Measurements from ENCODE around the gene SPON1.
"Not testable (repeated sequence)": the region's sequence is repeated elsewhere in the genome, so short reads cannot be mapped to it uniquely, and the experiment has no call there.

SPON1 gene

DNA sequence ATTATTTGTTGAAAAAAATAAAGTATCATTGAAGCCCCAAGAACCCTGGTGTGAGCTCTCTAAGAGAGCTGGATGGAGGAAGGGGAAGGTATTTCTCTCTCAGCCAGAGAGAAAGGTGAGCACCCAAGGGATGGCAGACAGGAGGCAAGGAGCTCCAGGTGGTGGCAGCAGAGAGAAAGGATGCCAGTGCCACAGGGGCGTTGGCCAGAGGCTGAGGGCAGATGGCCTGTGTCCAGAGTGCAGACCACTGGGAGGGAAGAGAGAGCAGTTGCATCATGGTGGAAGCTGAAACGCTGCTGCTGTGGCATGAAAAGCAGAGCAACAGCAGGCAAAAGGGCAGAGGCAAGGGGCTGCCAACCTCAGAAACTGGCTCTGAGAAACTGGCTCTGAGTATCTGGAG lies 8.5 kb downstream of the SPON1 start:
- no peak for TF ChIP-seq JUND (IDR thresholded peaks at IDR 0.05; ENCODE audit: low read depth)
- DNase-seq (ENCODE audit: low read depth in 1 of 2, low spot score in 1 of 2) = peak in 1 of 2 experiments; percentile 39
- in situ Hi-C loops (cut with HindIII; ENCODE audit: low pct_unique_long_range_greater_than_20kb, low sequenced_read_pairs) = no loop called here

DNA sequence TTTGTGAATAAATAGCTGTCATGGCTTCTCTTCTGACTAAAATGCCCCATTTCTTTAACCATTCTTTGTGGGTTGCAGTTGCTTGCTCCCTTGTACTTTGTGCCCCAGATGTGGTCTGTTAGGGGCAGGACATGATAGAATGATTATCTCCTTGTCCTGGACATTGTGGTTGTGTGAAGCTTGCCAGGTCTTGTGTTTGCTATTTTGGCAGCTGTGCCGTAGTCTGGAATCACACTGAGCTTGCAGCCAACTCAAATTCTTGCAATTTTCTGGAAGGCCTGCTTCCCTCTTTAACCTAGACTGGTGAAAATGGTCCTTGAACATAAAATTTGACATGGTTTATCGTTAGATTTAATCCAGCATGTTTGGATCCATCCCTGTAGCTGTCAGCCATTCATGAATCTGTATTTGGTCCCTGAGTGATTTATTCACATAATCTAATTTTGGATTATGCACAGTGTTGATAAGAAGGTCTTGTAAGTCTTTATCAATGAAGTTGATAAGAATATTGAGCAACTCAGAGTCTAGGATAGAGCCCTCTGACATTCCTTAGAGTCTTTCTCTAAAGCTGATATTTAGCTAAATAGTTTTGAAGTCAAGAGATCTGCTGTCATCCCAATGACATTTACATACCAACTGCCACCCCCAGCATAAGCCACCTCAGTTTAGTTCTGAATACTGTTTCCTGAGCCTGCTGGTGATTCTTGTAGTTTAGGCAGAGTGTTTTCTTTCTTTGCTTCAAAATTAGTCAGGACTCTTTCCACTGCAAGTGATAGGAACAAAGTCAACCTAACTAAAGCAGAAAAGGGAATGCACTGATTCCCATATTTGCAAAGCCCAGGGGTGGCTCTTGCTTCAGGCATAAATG lies 9.8 kb downstream of the SPON1 start:
- in situ Hi-C loops (cut with HindIII; ENCODE audit: low pct_unique_long_range_greater_than_20kb, low sequenced_read_pairs) = no loop called here
- DNase-seq (ENCODE audit: low read depth in 1 of 2, low spot score in 1 of 2) = no peak
- no peak for TF ChIP-seq JUND (IDR thresholded peaks at IDR 0.05; ENCODE audit: low read depth)

DNA sequence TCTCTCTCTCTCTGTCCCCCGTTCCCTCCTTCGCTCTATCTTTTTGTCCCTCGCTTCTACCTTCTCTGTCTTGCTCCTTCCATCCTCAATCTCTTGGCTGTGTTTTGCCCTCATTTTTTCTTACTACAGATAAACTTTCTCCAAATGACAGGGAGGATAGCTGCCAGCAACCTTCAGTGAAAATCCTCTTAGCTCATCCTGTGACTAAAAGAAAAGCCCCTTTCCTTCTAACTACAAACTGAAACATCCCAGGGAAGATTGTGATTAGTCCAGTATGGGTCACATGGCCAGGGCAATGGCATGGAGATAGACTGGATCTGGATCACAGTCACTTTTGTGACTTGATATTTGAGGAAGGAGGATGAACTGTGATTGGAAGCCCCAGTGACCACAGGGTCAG lies 10.4 kb downstream of the SPON1 start:
- no peak for TF ChIP-seq JUND (IDR thresholded peaks at IDR 0.05; ENCODE audit: low read depth)
- in situ Hi-C loops (cut with HindIII; ENCODE audit: low pct_unique_long_range_greater_than_20kb, low sequenced_read_pairs) = no loop called here

GRCh38 chr11:13974631-13975030 lies 12.1 kb downstream of the SPON1 start:
- DNase-seq (ENCODE audit: low read depth in 1 of 2, low spot score in 1 of 2) = no peak

More for the DNA sequence above, 10.4 kb downstream of the SPON1 start:
- no peak for DNase-seq (ENCODE audit: low read depth in 1 of 2, low spot score in 1 of 2)

GRCh38 chr11:13983081-13983751 lies 20.7 kb downstream of the SPON1 start:
- in situ Hi-C loops (cut with HindIII; ENCODE audit: low pct_unique_long_range_greater_than_20kb, low sequenced_read_pairs) = no loop called here
- no peak for TF ChIP-seq JUND (IDR thresholded peaks at IDR 0.05; ENCODE audit: low read depth)
- no peak for DNase-seq (ENCODE audit: low read depth in 1 of 2, low spot score in 1 of 2)

More at GRCh38 chr11:13974631-13975030, 12.1 kb downstream of the SPON1 start:
- no peak for TF ChIP-seq JUND (IDR thresholded peaks at IDR 0.05; ENCODE audit: low read depth)
- in situ Hi-C loops (cut with HindIII; ENCODE audit: low pct_unique_long_range_greater_than_20kb, low sequenced_read_pairs) = no loop called here

- in situ Hi-C loops (cut with HindIII; ENCODE audit: low pct_unique_long_range_greater_than_20kb, low sequenced_read_pairs) = no loop called here
- DNase-seq (ENCODE audit: low read depth in 1 of 2, low spot score in 1 of 2) = no peak
- no peak for TF ChIP-seq JUND (IDR thresholded peaks at IDR 0.05; ENCODE audit: low read depth)
Measured at GRCh38 chr11:13984616-13985450, 22.3 kb downstream of the SPON1 start.

- DNase-seq (ENCODE audit: low read depth in 1 of 2, low spot score in 1 of 2); in situ Hi-C loops (cut with HindIII; ENCODE audit: low pct_unique_long_range_greater_than_20kb, low sequenced_read_pairs): not testable (repeated sequence)
Measured at GRCh38 chr11:13986695-13987094, 24.2 kb downstream of the SPON1 start.

GRCh38 chr11:13992158-13992856 lies 29.8 kb downstream of the SPON1 start:
- in situ Hi-C loops (cut with HindIII; ENCODE audit: low pct_unique_long_range_greater_than_20kb, low sequenced_read_pairs); DNase-seq (ENCODE audit: low read depth in 1 of 2, low spot score in 1 of 2): not testable (repeated sequence)

DNA sequence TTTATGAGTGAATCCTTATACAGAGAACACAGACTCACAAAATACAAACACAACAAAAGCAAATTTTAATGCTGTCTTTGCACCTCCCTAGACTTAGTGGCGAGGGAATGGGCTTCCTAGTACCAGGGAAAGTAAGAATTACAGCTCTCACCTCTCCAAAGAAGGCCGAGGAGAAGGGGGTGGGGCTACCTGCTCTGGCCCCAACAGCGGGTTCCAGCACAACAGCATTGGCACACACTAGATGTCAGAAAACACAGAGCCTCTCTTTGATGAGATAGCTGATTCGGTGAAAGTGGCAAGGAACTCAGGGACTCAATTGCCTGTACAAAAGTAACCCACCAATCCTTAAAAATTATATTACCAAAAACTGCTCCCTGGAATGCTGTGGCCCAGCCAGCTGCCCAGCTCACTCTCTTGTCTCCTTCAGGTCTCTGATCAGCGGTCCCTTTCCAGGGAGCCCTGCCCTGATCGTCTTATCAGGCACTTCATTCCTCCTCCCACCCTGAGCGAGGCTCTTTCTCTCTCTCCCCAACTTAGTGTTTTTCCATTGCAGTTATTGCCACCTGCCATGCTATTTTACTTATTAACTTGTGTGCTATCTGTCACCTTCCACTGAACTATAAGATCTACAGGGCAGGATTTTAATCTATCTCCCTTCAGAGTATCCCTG lies 30.7 kb downstream of the SPON1 start:
- in situ Hi-C loops (cut with HindIII; ENCODE audit: low pct_unique_long_range_greater_than_20kb, low sequenced_read_pairs) = no loop called here
- DNase-seq (ENCODE audit: low read depth in 1 of 2, low spot score in 1 of 2) = no peak
- no peak for TF ChIP-seq JUND (IDR thresholded peaks at IDR 0.05; ENCODE audit: low read depth)

- no peak for DNase-seq (ENCODE audit: low read depth in 1 of 2, low spot score in 1 of 2)
- in situ Hi-C loops (cut with HindIII; ENCODE audit: low pct_unique_long_range_greater_than_20kb, low sequenced_read_pairs) = no loop called here
- TF ChIP-seq JUND (IDR thresholded peaks at IDR 0.05; ENCODE audit: low read depth) = no peak
Measured at GRCh38 chr11:13997881-13998280, 35.4 kb downstream of the SPON1 start.

- in situ Hi-C loops (cut with HindIII; ENCODE audit: low pct_unique_long_range_greater_than_20kb, low sequenced_read_pairs) = no loop called here
Measured at GRCh38 chr11:13999704-14000103, 37.2 kb downstream of the SPON1 start.

DNA sequence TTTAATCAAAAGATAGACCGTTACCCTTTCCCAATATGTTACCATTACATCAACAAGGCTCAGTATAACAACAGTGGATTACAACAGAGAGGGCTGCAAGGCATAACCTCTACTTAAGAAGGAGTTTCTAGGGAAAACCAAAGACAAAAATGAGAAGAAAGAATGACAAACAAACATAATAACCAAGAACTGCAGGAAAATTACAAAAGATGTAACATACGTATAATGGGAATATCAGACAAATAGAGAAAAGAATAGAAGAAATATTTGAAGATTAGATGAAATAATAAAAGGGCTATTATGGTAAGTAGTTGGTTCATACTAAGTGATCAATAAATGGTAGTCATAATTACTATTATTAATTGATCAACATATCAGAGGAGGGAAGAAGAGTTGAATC lies 39.1 kb downstream of the SPON1 start:
- TF ChIP-seq JUND (IDR thresholded peaks at IDR 0.05; ENCODE audit: low read depth) = no peak
- in situ Hi-C loops (cut with HindIII; ENCODE audit: low pct_unique_long_range_greater_than_20kb, low sequenced_read_pairs) = no loop called here
- no peak for DNase-seq (ENCODE audit: low read depth in 1 of 2, low spot score in 1 of 2)

More at GRCh38 chr11:13999704-14000103, 37.2 kb downstream of the SPON1 start:
- no peak for DNase-seq (ENCODE audit: low read depth in 1 of 2, low spot score in 1 of 2)
- TF ChIP-seq JUND (IDR thresholded peaks at IDR 0.05; ENCODE audit: low read depth) = no peak
